Breast epithelium (tissue), 4 donors: Measurements from ENCODE around the gene PROS1. TPM values are rescaled to one million over a fixed set of nuclear protein-coding genes. Genes with fewer than 3 reads are reported as not detected.
A peak's percentile ranks its signal among the peaks of the same experiment; 100 is the strongest.

ENCODE experiments used
- DNase-seq, 2 donors: peaks; one replicate each; pipeline ENCODE4 v3.0.0-alpha.2; 2019; ENCODE audit warnings: low spot score in 2 of 2
- H3K27ac ChIP-seq, 2 donors: fragments of 200-600 bp; sonication (generic) in 1 of 2; one replicate each; pipeline ENCODE4 v1.5.1; 2016 to 2019; ENCODE audit warnings: mild to moderate bottlenecking in 1 of 2
- H3K27me3 ChIP-seq, 2 donors: fragments of 200-600 bp; sonication (generic) in 1 of 2; one replicate each; pipeline versions ENCODE4 v1.5.1 to v1.6.0; 2017 to 2019; ENCODE audit warnings: control low read depth in 1 of 2, mild to moderate bottlenecking in 1 of 2
- H3K36me3 ChIP-seq: fragments of 200-600 bp; one replicate; pipeline ENCODE4 v1.5.1; 2019
- H3K4me1 ChIP-seq, 2 donors: fragments of 200-600 bp; sonication (generic); one replicate each; pipeline ENCODE4 v1.5.1; 2016 to 2019; ENCODE audit warnings: control low read depth in 1 of 2
- H3K4me3 ChIP-seq, 3 donors: fragments of 200-600 bp; sonication (generic); 1 replicate in 2 of 3; 2 replicates in 1 of 3; pipeline ENCODE4 v1.5.1; 2016 to 2019; ENCODE audit warnings: mild to moderate bottlenecking in 3 of 3, moderate library complexity in 2 of 3
- H3K9me3 ChIP-seq, 2 donors: fragments of 200-600 bp; sonication (generic) in 1 of 2; one replicate each; pipeline ENCODE4 v1.5.1; 2016 to 2019; ENCODE audit warnings: control low read depth in 1 of 2
- POLR2A ChIP-seq: fragments of 450-650 bp; IDR thresholded peaks from one replicate; pipeline ENCODE4 v1.6.1; 2016; ENCODE audit warnings: antibody characterized with exemption, mild to moderate bottlenecking, moderate library complexity
- POLR2AphosphoS5 ChIP-seq, 3 donors: sonication (generic); formaldehyde crosslinking; IDR thresholded peaks; one replicate each; pipeline ENCODE4 v1.6.1; 2017; ENCODE audit warnings: antibody characterized with exemption in 3 of 3
- intact Hi-C: fragments of 100-400 bp; cut with DNase I; formaldehyde crosslinking; loops from one replicate; pipeline ENCODE4 v1.15.1; 2023; ENCODE audit warnings: low total_unique reads
- total RNA-seq, 3 donors: library from RNA; depleted of rRNA; stranded (reverse); fragments of >200 nt; gene quantifications; one replicate each; pipeline ENCODE4 v1.1.0, GENCODE V29; 2016
- TF ChIP-seq, protein P1 (sequence below), 3 donors: fragments of 450-650 bp; IDR thresholded peaks; one replicate each; pipeline ENCODE4 v1.5.1; 2016 to 2017; ENCODE audit warnings: antibody characterized with exemption in 3 of 3, mild to moderate bottlenecking in 3 of 3, moderate library complexity in 3 of 3

PROS1 gene
- total RNA-seq, 3 donors from 2014 or later: 65.4 to 74.4 (median 65.7) TPM

DNA sequence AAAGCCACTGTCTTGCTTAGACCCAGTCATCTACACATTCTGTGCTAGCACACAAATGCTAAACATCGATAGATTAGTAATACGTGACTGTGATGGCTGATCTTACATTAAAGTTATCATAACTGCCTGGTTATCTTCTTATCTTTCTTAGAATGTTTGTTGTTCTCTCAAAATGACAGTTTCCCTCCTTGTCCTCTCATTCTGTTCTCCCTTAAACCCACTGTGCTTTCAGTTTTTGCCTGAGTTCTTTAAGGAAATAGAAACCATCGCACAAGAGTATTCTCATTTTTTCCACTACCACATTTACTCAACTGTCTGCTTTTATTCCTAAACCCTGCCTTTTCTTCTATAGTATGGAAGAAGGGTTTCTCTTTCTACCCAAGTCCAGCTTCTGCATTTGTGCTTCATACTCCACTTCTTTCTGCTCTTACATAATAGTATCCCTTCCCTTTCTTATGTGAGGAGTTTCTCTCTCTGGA, 37.6 kb upstream of the PROS1 start:
- intact Hi-C loops: no loop called here
- DNase-seq: no peak
- no peaks in the 10 kb centered on the region for H3K9me3 ChIP-seq
- TF ChIP-seq POLR2A: no peak
- TF ChIP-seq, protein P1, sequence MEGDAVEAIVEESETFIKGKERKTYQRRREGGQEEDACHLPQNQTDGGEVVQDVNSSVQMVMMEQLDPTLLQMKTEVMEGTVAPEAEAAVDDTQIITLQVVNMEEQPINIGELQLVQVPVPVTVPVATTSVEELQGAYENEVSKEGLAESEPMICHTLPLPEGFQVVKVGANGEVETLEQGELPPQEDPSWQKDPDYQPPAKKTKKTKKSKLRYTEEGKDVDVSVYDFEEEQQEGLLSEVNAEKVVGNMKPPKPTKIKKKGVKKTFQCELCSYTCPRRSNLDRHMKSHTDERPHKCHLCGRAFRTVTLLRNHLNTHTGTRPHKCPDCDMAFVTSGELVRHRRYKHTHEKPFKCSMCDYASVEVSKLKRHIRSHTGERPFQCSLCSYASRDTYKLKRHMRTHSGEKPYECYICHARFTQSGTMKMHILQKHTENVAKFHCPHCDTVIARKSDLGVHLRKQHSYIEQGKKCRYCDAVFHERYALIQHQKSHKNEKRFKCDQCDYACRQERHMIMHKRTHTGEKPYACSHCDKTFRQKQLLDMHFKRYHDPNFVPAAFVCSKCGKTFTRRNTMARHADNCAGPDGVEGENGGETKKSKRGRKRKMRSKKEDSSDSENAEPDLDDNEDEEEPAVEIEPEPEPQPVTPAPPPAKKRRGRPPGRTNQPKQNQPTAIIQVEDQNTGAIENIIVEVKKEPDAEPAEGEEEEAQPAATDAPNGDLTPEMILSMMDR (IDR thresholded peaks at IDR 0.05): no peak
- no peak overlapping the region for H3K27ac ChIP-seq
- no peak overlapping the region for H3K4me3 ChIP-seq
- H3K36me3 ChIP-seq: no peaks in the 10 kb centered on the region
- H3K4me1 ChIP-seq: no peaks in the 10 kb centered on the region
- no peaks in the 10 kb centered on the region for H3K27me3 ChIP-seq

DNA sequence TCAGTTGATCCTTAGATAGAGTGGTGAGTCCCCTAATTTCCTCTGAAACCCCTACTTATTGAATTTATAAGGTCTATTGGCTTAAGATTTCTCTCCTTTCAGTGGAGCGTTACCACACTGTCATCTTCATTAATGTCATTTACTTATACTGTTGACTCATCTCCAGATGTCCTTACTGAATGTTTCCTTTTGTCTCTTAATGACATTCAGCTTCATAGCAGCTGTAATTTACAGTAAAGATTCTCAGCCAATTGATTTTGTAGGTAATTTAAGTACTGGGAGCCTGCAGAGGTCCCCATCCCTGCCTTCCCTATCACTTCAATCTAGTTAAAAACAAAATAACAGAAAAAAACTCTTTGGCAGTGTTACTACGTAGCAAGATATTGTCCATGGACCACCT, 35.9 kb upstream of the PROS1 start:
- H3K4me1 ChIP-seq: no peaks in the 10 kb centered on the region
- H3K27me3 ChIP-seq: no peaks in the 10 kb centered on the region
- no peak for DNase-seq
- no peaks in the 10 kb centered on the region for H3K9me3 ChIP-seq
- no peaks in the 10 kb centered on the region for H3K36me3 ChIP-seq
- no peak overlapping the region for H3K27ac ChIP-seq
- H3K4me3 ChIP-seq: no peak overlapping the region
- TF ChIP-seq POLR2AphosphoS5 (IDR thresholded peaks at IDR 0.05): no peak
- TF ChIP-seq POLR2A: no peak
- TF ChIP-seq, protein P1 (IDR thresholded peaks at IDR 0.05): no peak
- intact Hi-C loops: no loop called here

DNA sequence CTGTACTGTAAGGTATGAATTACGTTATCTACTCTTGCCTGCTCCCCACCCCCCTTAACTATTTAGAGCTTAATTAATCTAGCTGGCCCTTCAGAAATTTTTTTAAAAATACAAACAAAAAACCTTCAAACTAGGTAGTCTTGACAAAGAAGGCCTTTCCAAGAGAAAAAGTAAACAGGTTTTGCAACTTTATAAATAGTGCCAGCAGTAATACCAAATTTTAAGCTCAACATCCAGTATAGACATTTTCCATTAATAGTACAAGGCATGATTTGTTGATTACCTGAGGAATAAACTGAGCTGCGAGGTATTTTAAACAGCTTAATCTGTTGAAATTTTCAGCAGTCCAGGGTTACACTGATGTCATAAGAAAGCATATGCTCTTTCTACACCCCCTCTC, 34.6 kb upstream of the PROS1 start:
- H3K27ac ChIP-seq: no peak overlapping the region
- intact Hi-C loops: no loop called here

DNA sequence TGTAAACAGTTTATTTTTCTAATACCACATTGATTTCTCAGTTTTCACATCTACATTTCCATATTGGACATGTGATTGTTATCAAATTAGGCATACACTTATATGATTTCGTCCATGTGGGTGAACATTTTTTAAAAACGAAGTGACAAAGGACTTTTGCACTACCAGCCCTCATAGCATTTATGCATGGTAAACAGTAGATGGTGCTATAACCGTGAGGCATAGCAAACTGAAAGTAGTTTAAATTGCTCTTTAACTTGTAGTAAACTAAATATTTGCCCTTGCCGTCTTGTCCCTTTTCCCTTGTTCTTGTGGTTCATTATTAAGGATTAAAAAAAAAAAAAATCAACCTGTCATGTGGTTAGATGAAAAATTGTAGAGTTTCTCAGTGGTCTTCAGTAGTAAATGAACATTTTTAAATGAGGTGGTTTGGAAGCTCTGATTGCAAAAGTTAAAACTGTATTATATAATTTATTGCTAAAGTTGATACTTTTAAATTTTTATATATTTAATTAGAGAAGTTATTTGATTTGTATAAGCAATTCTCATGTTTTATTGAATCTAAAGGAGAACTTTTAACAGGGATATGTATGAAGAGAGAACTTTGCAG, 30.7 kb upstream of the PROS1 start:
- TF ChIP-seq POLR2A: no peak
- TF ChIP-seq, protein P1 (IDR thresholded peaks at IDR 0.05): peak in 2 of 3 donors; percentile 54 to 63
- DNase-seq: no peak
- intact Hi-C loops: no loop called here
- H3K36me3 ChIP-seq: no peaks in the 10 kb centered on the region
- H3K9me3 ChIP-seq: no peaks in the 10 kb centered on the region
- no peaks in the 10 kb centered on the region for H3K4me1 ChIP-seq
- peak overlapping the region in 2 of 3 donors; percentile 12 to 42 for H3K4me3 ChIP-seq
- H3K27ac ChIP-seq: no peak overlapping the region
- H3K27me3 ChIP-seq: no peaks in the 10 kb centered on the region

More for the DNA sequence above, 34.6 kb upstream of the PROS1 start:
- Histone ChIP-seq H3K9me3 (no peaks in the 10 kb centered on the region), H3K27me3 (no peaks in the 10 kb centered on the region), H3K36me3 (no peaks in the 10 kb centered on the region), H3K4me3 (no peak overlapping the region), H3K4me1 (no peaks in the 10 kb centered on the region)
- DNase-seq: no peak
- TF ChIP-seq POLR2AphosphoS5 (IDR thresholded peaks at IDR 0.05) (no peak), POLR2A (no peak)
- TF ChIP-seq, protein P1 (IDR thresholded peaks at IDR 0.05): no peak

DNA sequence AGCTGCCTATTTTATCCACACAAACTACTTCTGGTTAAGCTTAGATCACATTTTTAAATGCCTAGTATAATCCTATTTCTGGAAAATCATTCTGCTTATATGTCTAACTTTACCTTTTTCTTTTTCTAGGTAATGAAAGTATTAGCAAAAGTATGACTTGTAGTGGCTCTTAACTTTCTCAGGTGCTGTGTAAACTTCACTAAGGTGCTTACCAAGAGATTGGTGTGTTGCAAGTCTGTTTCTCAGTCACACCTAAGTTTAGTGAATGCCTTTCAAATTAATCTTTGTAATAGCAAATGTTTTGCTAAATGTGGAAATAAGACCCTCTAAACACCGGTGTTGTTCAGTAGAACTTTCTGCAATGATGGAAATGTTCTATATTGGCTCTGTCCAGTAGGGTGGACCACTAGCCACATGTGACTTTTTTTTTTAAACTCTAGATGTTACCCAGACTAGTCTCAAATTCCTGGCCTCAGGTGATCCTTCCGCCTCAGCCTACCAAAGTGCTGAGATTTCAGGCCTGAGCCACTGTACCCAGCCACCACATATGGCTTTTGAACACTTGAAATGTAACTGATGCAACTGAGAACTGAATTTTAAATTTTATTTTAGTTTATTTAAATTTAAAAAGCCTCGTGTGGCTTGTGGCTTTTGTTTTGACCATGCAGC, 28.3 kb upstream of the PROS1 start:
- Histone ChIP-seq H3K9me3 (no peaks in the 10 kb centered on the region), H3K4me1 (no peaks in the 10 kb centered on the region), H3K27me3 (no peaks in the 10 kb centered on the region), H3K36me3 (no peaks in the 10 kb centered on the region), H3K27ac (no peak overlapping the region), H3K4me3 (no peak overlapping the region)
- TF ChIP-seq POLR2A (no peak), POLR2AphosphoS5 (IDR thresholded peaks at IDR 0.05) (no peak)
- TF ChIP-seq, protein P1 (IDR thresholded peaks at IDR 0.05): no peak
- intact Hi-C loops: no loop called here
- DNase-seq: no peak
